HUES6 (cell line): ENCODE data around the gene BCORL1.

Experiments used
- H3K27ac ChIP-seq: 2 replicates; pipeline ENCODE4 v1.7.0; 2013; ENCODE audit warnings: low read depth, mild to moderate bottlenecking, low read length, inconsistent platforms
- H3K27me3 ChIP-seq: 2 replicates; pipeline ENCODE4 v1.6.1; 2013; ENCODE audit warnings: low read length; ENCODE audit not compliant: control insufficient read depth, insufficient read depth
- H3K36me3 ChIP-seq: 2 replicates; pipeline ENCODE4 v1.6.1; 2013; ENCODE audit warnings: low read length; ENCODE audit not compliant: control insufficient read depth, insufficient read depth
- H3K4me1 ChIP-seq: 2 replicates; pipeline ENCODE4 v1.6.1; 2013; ENCODE audit warnings: low read length; ENCODE audit not compliant: control insufficient read depth, insufficient read depth
- H3K4me3 ChIP-seq: 2 replicates; pipeline ENCODE4 v1.5.1; 2013; ENCODE audit warnings: low read depth, low read length
- H3K9ac ChIP-seq: one replicate; pipeline ENCODE4 v1.6.1; 2013; ENCODE audit warnings: mild to moderate bottlenecking, low read length
- H3K9me3 ChIP-seq: 2 replicates; pipeline ENCODE4 v1.6.1; 2013; ENCODE audit warnings: low read depth, low read length; ENCODE audit not compliant: control insufficient read depth, insufficient read depth

BCORL1 gene

GRCh38 chrX:130055899-130056298 lies 73.5 kb downstream of the BCORL1 start:
- peaks cover 37% of the 10 kb centered on the region for H3K27me3 ChIP-seq

GRCh38 chrX:130057209-130057608 lies 74.8 kb downstream of the BCORL1 start:
- Histone ChIP-seq H3K4me1 (peaks cover 27% of the 10 kb centered on the region), H3K9ac (no peak overlapping the region), H3K4me3 (no peak overlapping the region), H3K27me3 (peaks cover 47% of the 10 kb centered on the region), H3K9me3 (no peaks in the 10 kb centered on the region), H3K36me3 (peaks cover 7% of the 10 kb centered on the region; the same call in 1 of the 2 replicates), H3K27ac (no peak overlapping the region)

More at GRCh38 chrX:130055899-130056298, 73.5 kb downstream of the BCORL1 start:
- peaks cover 25% of the 10 kb centered on the region for H3K4me1 ChIP-seq
- peaks cover 16% of the 10 kb centered on the region; the same call in 1 of the 2 replicates for H3K36me3 ChIP-seq
- no peak overlapping the region for H3K27ac ChIP-seq
- H3K9ac ChIP-seq, result no peak overlapping the region
- no peaks in the 10 kb centered on the region for H3K9me3 ChIP-seq
- peak overlapping the region; percentile 29; the same call in 1 of the 2 replicates for H3K4me3 ChIP-seq

GRCh38 chrX:130058652-130059051 lies 76.2 kb downstream of the BCORL1 start:
- Histone ChIP-seq H3K4me3 (no peak overlapping the region), H3K9me3 (no peaks in the 10 kb centered on the region), H3K27me3 (peaks cover 53% of the 10 kb centered on the region), H3K4me1 (peaks cover 27% of the 10 kb centered on the region), H3K27ac (no peak overlapping the region), H3K36me3 (no peaks in the 10 kb centered on the region), H3K9ac (no peak overlapping the region)

- Histone ChIP-seq H3K27me3 (peaks cover 60% of the 10 kb centered on the region), H3K4me3 (peak overlapping the region; percentile 62), H3K4me1 (peaks cover 25% of the 10 kb centered on the region), H3K27ac (0 out of 2 replicates have a peak overlapping the region, but pooled peaks have one; percentile 8), H3K9ac (peak overlapping the region; percentile 67), H3K36me3 (no peaks in the 10 kb centered on the region), H3K9me3 (no peaks in the 10 kb centered on the region)
Observed at GRCh38 chrX:130060122-130061069, 78.0 kb downstream of the BCORL1 start.

- Histone ChIP-seq H3K27me3 (peaks cover 23% of the 10 kb centered on the region), H3K4me3 (no peak overlapping the region), H3K27ac (no peak overlapping the region), H3K9ac (no peak overlapping the region), H3K4me1 (0 out of 2 replicates have a peak, but pooled peaks cover 5% of the 10 kb centered on the region), H3K9me3 (no peaks in the 10 kb centered on the region), H3K36me3 (peaks cover 16% of the 10 kb centered on the region; the same call in 1 of the 2 replicates)
Observed at GRCh38 chrX:130066975-130067615, 84.7 kb downstream of the BCORL1 start.

GRCh38 chrX:130071611-130072344 lies 89.3 kb downstream of the BCORL1 start:
- no peaks in the 10 kb centered on the region for H3K4me1 ChIP-seq
- no peak overlapping the region for H3K4me3 ChIP-seq
- H3K27me3 ChIP-seq, result no peaks in the 10 kb centered on the region; the same call in 1 of the 2 replicates
- peaks cover 16% of the 10 kb centered on the region; the same call in 1 of the 2 replicates for H3K36me3 ChIP-seq
- H3K27ac ChIP-seq, result no peak overlapping the region
- H3K9ac ChIP-seq, result no peak overlapping the region
- H3K9me3 ChIP-seq, result no peaks in the 10 kb centered on the region

- peaks cover 12% of the 10 kb centered on the region; the same call in 1 of the 2 replicates for H3K36me3 ChIP-seq
- H3K27ac ChIP-seq, result no peak overlapping the region
- H3K9me3 ChIP-seq, result no peaks in the 10 kb centered on the region
- H3K4me1 ChIP-seq, result no peaks in the 10 kb centered on the region
- no peak overlapping the region for H3K4me3 ChIP-seq
- H3K9ac ChIP-seq, result no peak overlapping the region
- no peaks in the 10 kb centered on the region; the same call in 1 of the 2 replicates for H3K27me3 ChIP-seq
Observed at GRCh38 chrX:130072345-130072740, 89.9 kb downstream of the BCORL1 start.

- no peaks in the 10 kb centered on the region for H3K4me1 ChIP-seq
- no peak overlapping the region for H3K9ac ChIP-seq
- no peak overlapping the region for H3K4me3 ChIP-seq
- no peaks in the 10 kb centered on the region for H3K9me3 ChIP-seq
- peaks cover 2% of the 10 kb centered on the region; the same call in 1 of the 2 replicates for H3K27me3 ChIP-seq
- H3K27ac ChIP-seq, result no peak overlapping the region
- peaks cover 4% of the 10 kb centered on the region; the same call in 1 of the 2 replicates for H3K36me3 ChIP-seq
Observed at GRCh38 chrX:130075777-130076176, 93.3 kb downstream of the BCORL1 start.

GRCh38 chrX:130079824-130080406 lies 97.5 kb downstream of the BCORL1 start:
- no peak overlapping the region for H3K27ac ChIP-seq
- H3K9me3 ChIP-seq, result no peaks in the 10 kb centered on the region
- H3K4me1 ChIP-seq, result peaks cover 36% of the 10 kb centered on the region
- H3K9ac ChIP-seq, result no peak overlapping the region
- H3K4me3 ChIP-seq, result no peak overlapping the region
- no peaks in the 10 kb centered on the region for H3K36me3 ChIP-seq
- peaks cover 4% of the 10 kb centered on the region; the same call in 1 of the 2 replicates for H3K27me3 ChIP-seq

GRCh38 chrX:130080791-130081367 lies 98.4 kb downstream of the BCORL1 start:
- Histone ChIP-seq H3K27me3 (peaks cover 4% of the 10 kb centered on the region; the same call in 1 of the 2 replicates), H3K4me3 (no peak overlapping the region), H3K36me3 (no peaks in the 10 kb centered on the region), H3K27ac (no peak overlapping the region), H3K9ac (no peak overlapping the region), H3K4me1 (peaks cover 45% of the 10 kb centered on the region), H3K9me3 (no peaks in the 10 kb centered on the region)
